MM.1S (cell line): ENCODE measurements around the gene MAP4K3.

Source experiments
- DNase-seq: peaks from one replicate; pipeline ENCODE4 v3.0.0-alpha.2; 2015
- H2AFZ ChIP-seq: fragments of 300-600 bp; sonication (generic); 2 replicates; pipeline ENCODE4 v1.6.0; 2016; ENCODE audit warnings: antibody characterized with exemption, low read length
- H3F3A ChIP-seq: fragments of 300-600 bp; sonication (generic); 2 replicates; pipeline ENCODE4 v1.6.1; 2016; ENCODE audit warnings: mild to moderate bottlenecking, antibody characterized with exemption, low read length, moderate library complexity, mixed read lengths; ENCODE audit not compliant: insufficient read depth
- H3K27ac ChIP-seq: fragments of 300-600 bp; sonication (generic); 2 replicates; pipeline ENCODE4 v1.5.1; 2016; ENCODE audit warnings: mild to moderate bottlenecking, low read length
- H3K27me3 ChIP-seq: fragments of 300-600 bp; sonication (generic); replicated peaks from 2 replicates; pipeline ENCODE4 v1.6.0; 2016; ENCODE audit warnings: low read length; ENCODE audit not compliant: insufficient read depth
- H3K36me3 ChIP-seq: fragments of 300-600 bp; sonication (generic); replicated peaks from 2 replicates; pipeline ENCODE4 v1.6.1; 2016; ENCODE audit warnings: mild to moderate bottlenecking, low read length, mixed read lengths; ENCODE audit not compliant: insufficient read depth
- H3K4me1 ChIP-seq: fragments of 300-600 bp; sonication (generic); 2 replicates; pipeline ENCODE4 v1.6.1; 2016; ENCODE audit warnings: low read length, mixed read lengths
- H3K4me2 ChIP-seq: fragments of 300-600 bp; sonication (generic); 2 replicates; pipeline ENCODE4 v1.6.0; 2016; ENCODE audit warnings: low read depth, low read length
- H3K4me3 ChIP-seq: fragments of 300-600 bp; sonication (generic); 2 replicates; pipeline ENCODE4 v1.5.1; 2016; ENCODE audit warnings: low read length, mixed read lengths
- H3K79me2 ChIP-seq: fragments of 300-600 bp; sonication (generic); 2 replicates; pipeline ENCODE4 v1.6.1; 2016; ENCODE audit warnings: mixed run types, low read length, mixed read lengths
- H3K9ac ChIP-seq: fragments of 300-600 bp; sonication (generic); 2 replicates; pipeline ENCODE4 v1.6.1; 2016; ENCODE audit warnings: low read length, mixed read lengths
- H3K9me2 ChIP-seq: fragments of 300-600 bp; sonication (generic); replicated peaks from 2 replicates; pipeline ENCODE4 v1.6.1; 2016; ENCODE audit warnings: mild to moderate bottlenecking, low read length, mixed read lengths; ENCODE audit not compliant: insufficient read depth
- H3K9me3 ChIP-seq: fragments of 300-600 bp; sonication (generic); replicated peaks from 2 replicates; pipeline ENCODE4 v1.6.1; 2016; ENCODE audit warnings: mild to moderate bottlenecking, low read length, mixed read lengths; ENCODE audit not compliant: insufficient read depth
- H4K20me1 ChIP-seq: fragments of 300-600 bp; sonication (generic); 2 replicates; pipeline ENCODE4 v1.6.1; 2016; ENCODE audit warnings: mild to moderate bottlenecking, low read length, moderate library complexity, mixed read lengths; ENCODE audit not compliant: insufficient read depth
- EZH2 ChIP-seq: fragments of 300-600 bp; sonication (generic); optimal IDR thresholded peaks from 2 replicates; pipeline ENCODE3; 2017; ENCODE audit warnings: low read depth, mild to moderate bottlenecking, antibody characterized with exemption, low read length, mixed read lengths
- EZH2phosphoT487 ChIP-seq: fragments of 300-600 bp; sonication (generic); IDR thresholded peaks from 2 replicates; pipeline ENCODE4 v1.6.1; 2018; ENCODE audit warnings: antibody characterized with exemption, low read length
- TF ChIP-seq, protein P1 (sequence below): fragments of 300-600 bp; sonication (generic); IDR thresholded peaks from 2 replicates; pipeline ENCODE4 v1.5.1; 2016; ENCODE audit warnings: antibody characterized with exemption, low read length, mixed read lengths

MAP4K3 gene

DNA sequence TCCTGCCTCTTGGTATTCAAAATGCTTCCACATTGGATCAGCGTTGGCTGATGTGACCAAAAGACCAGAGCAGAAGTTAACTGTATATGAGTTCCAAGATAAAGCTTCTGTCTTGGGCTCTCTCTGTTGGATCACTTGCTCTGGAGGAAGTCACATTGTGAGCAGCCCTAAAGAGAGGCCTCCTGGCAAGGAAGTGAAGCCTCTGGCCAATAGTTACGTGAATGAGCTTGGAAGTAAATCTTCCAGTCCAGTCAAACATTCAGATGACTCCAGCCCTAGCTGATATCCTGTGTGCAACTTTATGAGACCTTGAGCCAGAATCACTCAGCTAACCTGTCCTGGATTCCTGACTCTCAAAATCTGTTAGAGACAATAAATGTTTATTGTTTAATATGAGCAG lies 125.6 kb downstream of the MAP4K3 start:
- Histone ChIP-seq H3K4me3 (no peak overlapping the region), H2AFZ (no peak overlapping the region), H3F3A (no peaks in the 10 kb centered on the region), H3K27me3 (no peaks in the 10 kb centered on the region), H3K79me2 (no peaks in the 10 kb centered on the region), H3K27ac (no peak overlapping the region), H3K36me3 (no peaks in the 10 kb centered on the region; the same call in 1 of the 2 replicates), H3K9me2 (no peaks in the 10 kb centered on the region), H3K9ac (no peak overlapping the region), H3K4me2 (no peak overlapping the region), H3K4me1 (no peaks in the 10 kb centered on the region), H3K9me3 (no peaks in the 10 kb centered on the region), H4K20me1 (no peaks in the 10 kb centered on the region)
- no peak for DNase-seq
- TF ChIP-seq, protein P1, sequence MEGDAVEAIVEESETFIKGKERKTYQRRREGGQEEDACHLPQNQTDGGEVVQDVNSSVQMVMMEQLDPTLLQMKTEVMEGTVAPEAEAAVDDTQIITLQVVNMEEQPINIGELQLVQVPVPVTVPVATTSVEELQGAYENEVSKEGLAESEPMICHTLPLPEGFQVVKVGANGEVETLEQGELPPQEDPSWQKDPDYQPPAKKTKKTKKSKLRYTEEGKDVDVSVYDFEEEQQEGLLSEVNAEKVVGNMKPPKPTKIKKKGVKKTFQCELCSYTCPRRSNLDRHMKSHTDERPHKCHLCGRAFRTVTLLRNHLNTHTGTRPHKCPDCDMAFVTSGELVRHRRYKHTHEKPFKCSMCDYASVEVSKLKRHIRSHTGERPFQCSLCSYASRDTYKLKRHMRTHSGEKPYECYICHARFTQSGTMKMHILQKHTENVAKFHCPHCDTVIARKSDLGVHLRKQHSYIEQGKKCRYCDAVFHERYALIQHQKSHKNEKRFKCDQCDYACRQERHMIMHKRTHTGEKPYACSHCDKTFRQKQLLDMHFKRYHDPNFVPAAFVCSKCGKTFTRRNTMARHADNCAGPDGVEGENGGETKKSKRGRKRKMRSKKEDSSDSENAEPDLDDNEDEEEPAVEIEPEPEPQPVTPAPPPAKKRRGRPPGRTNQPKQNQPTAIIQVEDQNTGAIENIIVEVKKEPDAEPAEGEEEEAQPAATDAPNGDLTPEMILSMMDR, result no peak
- no peak for TF ChIP-seq EZH2
- TF ChIP-seq EZH2phosphoT487, result no peak

DNA sequence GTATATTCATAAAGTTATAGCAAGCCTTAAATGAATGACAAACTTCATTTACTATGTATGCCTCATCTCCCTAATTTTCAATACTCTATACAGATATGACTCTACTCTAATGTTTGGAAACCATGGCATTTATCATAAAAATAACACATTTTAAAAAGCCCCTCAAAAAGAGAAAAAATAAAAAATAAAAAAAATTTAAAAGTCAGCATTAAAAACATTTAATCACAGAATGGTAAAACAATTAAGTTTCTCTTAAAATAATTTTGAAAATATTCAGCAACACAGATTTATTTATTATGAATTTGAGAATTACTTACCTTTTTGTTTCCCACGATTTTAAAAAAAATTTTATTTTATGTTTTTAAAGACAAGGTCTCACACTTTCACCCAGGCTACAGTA lies 128.3 kb downstream of the MAP4K3 start:
- no peaks in the 10 kb centered on the region for H3K27me3 ChIP-seq

DNA sequence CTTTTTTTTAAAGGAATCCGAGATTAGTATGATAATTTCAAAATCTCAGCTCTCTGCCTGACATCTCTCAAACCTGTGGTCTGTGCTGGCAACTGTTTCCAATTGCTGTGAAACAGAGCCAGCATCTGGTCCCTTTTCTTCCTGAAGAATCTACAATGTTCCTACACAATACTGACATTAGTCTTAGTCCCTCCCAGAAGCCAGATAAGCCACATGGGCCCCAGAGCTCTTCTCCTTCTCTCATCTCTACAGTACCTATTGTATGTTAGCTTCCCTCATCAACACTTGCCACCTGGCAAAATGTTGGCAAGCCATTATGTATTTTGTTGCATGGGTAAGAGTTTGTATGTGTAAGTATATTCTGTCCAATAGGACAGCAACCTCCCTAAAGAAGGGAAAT lies 130.5 kb downstream of the MAP4K3 start:
- no peaks in the 10 kb centered on the region for H3K79me2 ChIP-seq
- DNase-seq, result no peak
- H3K9me2 ChIP-seq, result no peaks in the 10 kb centered on the region
- H3K4me3 ChIP-seq, result no peak overlapping the region
- no peaks in the 10 kb centered on the region for H3K9me3 ChIP-seq
- no peaks in the 10 kb centered on the region for H3K27me3 ChIP-seq
- H3K36me3 ChIP-seq, result no peaks in the 10 kb centered on the region
- H3F3A ChIP-seq, result no peaks in the 10 kb centered on the region
- H3K4me2 ChIP-seq, result no peak overlapping the region
- H3K9ac ChIP-seq, result no peak overlapping the region
- TF ChIP-seq EZH2, result no peak
- TF ChIP-seq, protein P1, result no peak
- TF ChIP-seq EZH2phosphoT487, result no peak
- no peaks in the 10 kb centered on the region for H4K20me1 ChIP-seq
- H3K27ac ChIP-seq, result no peak overlapping the region
- no peaks in the 10 kb centered on the region for H3K4me1 ChIP-seq
- H2AFZ ChIP-seq, result no peak overlapping the region

More for the DNA sequence above, 128.3 kb downstream of the MAP4K3 start:
- no peaks in the 10 kb centered on the region for H3K4me1 ChIP-seq
- no peak overlapping the region for H3K9ac ChIP-seq
- H3K4me2 ChIP-seq, result no peak overlapping the region
- no peak overlapping the region for H3K4me3 ChIP-seq
- no peak overlapping the region for H2AFZ ChIP-seq
- no peaks in the 10 kb centered on the region for H3F3A ChIP-seq
- TF ChIP-seq EZH2phosphoT487 (no peak), EZH2 (no peak)
- TF ChIP-seq, protein P1, result no peak
- no peaks in the 10 kb centered on the region; the same call in 1 of the 2 replicates for H3K36me3 ChIP-seq
- H3K9me2 ChIP-seq, result no peaks in the 10 kb centered on the region
- no peaks in the 10 kb centered on the region for H3K9me3 ChIP-seq
- no peaks in the 10 kb centered on the region for H4K20me1 ChIP-seq
- H3K79me2 ChIP-seq, result no peaks in the 10 kb centered on the region
- no peak for DNase-seq
- H3K27ac ChIP-seq, result no peak overlapping the region
